GM23248 (cell line): Measurements from ENCODE around the gene CNTNAP4. TPM values are rescaled to one million over a fixed set of nuclear protein-coding genes. Genes with fewer than 3 reads are reported as not detected.

Experiments
- DNase-seq: peaks from one replicate; pipeline ENCODE4 v3.0.0-alpha.2; 2015
- H2AFZ ChIP-seq: fragments of 200-600 bp; sonication (generic); 2 replicates; pipeline ENCODE4 v1.6.1; 2016; ENCODE audit warnings: antibody characterized with exemption
- H3F3A ChIP-seq: fragments of 200-600 bp; sonication (generic); 2 replicates; pipeline ENCODE4 v1.6.1; 2016; ENCODE audit warnings: mild to moderate bottlenecking, antibody characterized with exemption, mixed run types; ENCODE audit not compliant: insufficient read depth
- H3K27ac ChIP-seq: fragments of 200-600 bp; sonication (generic); 2 replicates; pipeline ENCODE4 v1.5.1; 2016; ENCODE audit warnings: mild to moderate bottlenecking
- H3K27me3 ChIP-seq: fragments of 200-600 bp; sonication (generic); replicated peaks from 2 replicates; pipeline ENCODE4 v1.6.1; 2016; ENCODE audit warnings: mild to moderate bottlenecking; ENCODE audit not compliant: insufficient read depth
- H3K36me3 ChIP-seq: fragments of 200-600 bp; sonication (generic); 2 replicates; pipeline ENCODE4 v1.6.1; 2016; ENCODE audit warnings: low read depth, mild to moderate bottlenecking
- H3K4me1 ChIP-seq: fragments of 200-600 bp; sonication (generic); 2 replicates; pipeline ENCODE4 v1.6.1; 2016; ENCODE audit warnings: mild to moderate bottlenecking; ENCODE audit not compliant: insufficient read depth
- H3K4me2 ChIP-seq: fragments of 200-600 bp; sonication (generic); one replicate; pipeline ENCODE4 v1.6.1; 2016; ENCODE audit warnings: mild to moderate bottlenecking; ENCODE audit not compliant: unreplicated experiment
- H3K4me3 ChIP-seq: fragments of 200-600 bp; sonication (generic); 2 replicates; pipeline ENCODE4 v1.5.1; 2016; ENCODE audit warnings: mild to moderate bottlenecking
- H3K79me2 ChIP-seq: fragments of 200-600 bp; sonication (generic); 2 replicates; pipeline ENCODE4 v1.6.1; 2016; ENCODE audit warnings: mild to moderate bottlenecking; ENCODE audit not compliant: insufficient read depth
- H3K9ac ChIP-seq: fragments of 200-600 bp; sonication (generic); 2 replicates; pipeline ENCODE4 v1.6.1; 2016; ENCODE audit warnings: mild to moderate bottlenecking
- H3K9me2 ChIP-seq: fragments of 200-600 bp; sonication (generic); 2 replicates; pipeline ENCODE4 v1.6.1; 2016; ENCODE audit warnings: mixed run types, mild to moderate bottlenecking, moderate library complexity; ENCODE audit not compliant: insufficient read depth
- H3K9me3 ChIP-seq: fragments of 200-600 bp; sonication (generic); one replicate; pipeline ENCODE4 v1.6.1; 2017; ENCODE audit warnings: low read depth
- H4K20me1 ChIP-seq: fragments of 200-600 bp; sonication (generic); 2 replicates; pipeline ENCODE4 v1.6.0; 2016; ENCODE audit not compliant: insufficient read depth
- EZH2 ChIP-seq: fragments of 200-600 bp; sonication (generic); IDR thresholded peaks from 2 replicates; pipeline ENCODE4 v1.6.1; 2018; ENCODE audit warnings: antibody characterized with exemption, mild to moderate bottlenecking; ENCODE audit not compliant: insufficient read depth, poor library complexity, severe bottlenecking
- EZH2phosphoT487 ChIP-seq: fragments of 200-600 bp; sonication (generic); IDR thresholded peaks from 2 replicates; pipeline ENCODE4 v1.6.1; 2018; ENCODE audit warnings: antibody characterized with exemption, moderate library complexity, mild to moderate bottlenecking, low read depth; ENCODE audit not compliant: insufficient read depth
- WGBS, 2 experiments: methylation state at CpG; one replicate each; pipeline ENCODE4 v1.1.6; 2015 to 2017; ENCODE audit warnings: low lambda C conversion rate in 2 of 2, low coverage in 1 of 2; ENCODE audit errors: missing lambda C conversion rate in 2 of 2; 5-methylcytosine and 5-hydroxymethylcytosine counted together
- in situ Hi-C: fragments of 300-500 bp; cut with MboI; formaldehyde crosslinking; loops from 2 replicates; pipeline ENCODE4 v1.15.0; 2020
- polyA plus RNA-seq: library from polyadenylated mRNA; unstranded; fragments of >200 nt; fragmentation: Nextera tagmentation; extraction: Ambion mirVana; gene quantifications from 2 replicates; pipeline ENCODE4 v1.2.1, GENCODE V29; 2016
- small RNA-seq: library from RNA; depleted of rRNA; stranded (forward); fragments of <200 nt; gene quantifications from one replicate; pipeline ENCODE3, GENCODE V24; 2014; ENCODE audit warnings: low read depth, low replicate concordance
- total RNA-seq: library from RNA; depleted of rRNA; stranded (reverse); fragments of >200 nt; shearing (Covaris generic); gene quantifications from 2 replicates; pipeline ENCODE4 v1.2.3, GENCODE V29; 2014

Gene CNTNAP4
- total and polyA plus RNA-seq, 2 experiments from 2014 or later = not detected

DNA sequence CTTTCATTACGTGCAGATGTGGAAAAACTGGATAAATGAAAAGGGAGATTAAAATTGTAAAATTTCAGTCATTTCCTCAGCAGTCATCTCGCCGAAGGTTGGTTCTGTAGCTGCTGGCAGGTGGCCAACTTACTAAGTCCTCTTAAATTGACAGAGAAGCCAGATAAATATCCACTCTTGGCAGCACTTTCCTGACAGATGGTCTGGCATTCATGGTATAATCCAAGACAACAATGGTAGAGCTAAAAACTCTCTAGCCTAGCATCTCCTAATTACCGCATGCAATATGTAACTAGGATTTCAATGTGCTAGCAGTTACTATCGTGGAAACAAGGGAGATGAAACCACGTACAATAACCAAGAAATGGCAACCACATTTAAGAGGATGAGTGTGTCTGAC lies 306.3 kb downstream of the CNTNAP4 start:
- TF ChIP-seq EZH2 = no peak
- no peak for TF ChIP-seq EZH2phosphoT487
- WGBS, 2 experiments = 2 to 3% methylated on average over 6 of the region's 6 CpGs
- Histone ChIP-seq H3K9me2 (no peaks in the 10 kb centered on the region), H3K27me3 (no peaks in the 10 kb centered on the region), H3K36me3 (no peaks in the 10 kb centered on the region), H3K9me3 (no peaks in the 10 kb centered on the region), H2AFZ (no peak overlapping the region), H3K4me3 (no peak overlapping the region), H3K9ac (no peak overlapping the region), H3K27ac (no peak overlapping the region), H3K4me2 (no peak overlapping the region), H3K79me2 (no peaks in the 10 kb centered on the region), H4K20me1 (no peaks in the 10 kb centered on the region), H3K4me1 (no peaks in the 10 kb centered on the region), H3F3A (no peaks in the 10 kb centered on the region)
- DNase-seq = peak; percentile 4
- in situ Hi-C loops = no loop called here

DNA sequence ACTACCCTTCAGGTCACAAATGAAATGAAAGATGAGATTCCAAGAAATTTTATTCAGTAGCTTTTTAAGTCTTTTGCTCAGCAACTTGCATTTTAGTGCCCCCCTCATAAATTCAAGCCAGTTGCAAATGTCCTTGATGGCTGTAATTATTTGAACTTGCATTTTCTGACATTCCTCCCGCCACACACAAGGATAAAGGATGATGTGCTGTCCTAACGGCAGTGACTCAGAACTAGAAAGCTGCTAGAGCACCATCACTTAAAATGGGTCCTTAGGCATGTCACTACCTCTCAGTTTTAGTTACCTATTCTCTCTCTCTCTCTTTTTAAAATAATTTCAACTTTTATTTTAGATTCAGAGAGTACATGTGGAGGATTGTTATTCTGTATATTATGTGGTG lies 306.7 kb downstream of the CNTNAP4 start:
- no peaks in the 10 kb centered on the region for H3K9me2 ChIP-seq
- no peaks in the 10 kb centered on the region for H3K27me3 ChIP-seq
- WGBS, 2 experiments = 26 to 33% methylated on average over 2 of the region's 2 CpGs
- H3K9me3 ChIP-seq = no peaks in the 10 kb centered on the region
- H3K27ac ChIP-seq = no peak overlapping the region
- no peak overlapping the region for H3K9ac ChIP-seq
- no peak overlapping the region for H3K4me3 ChIP-seq
- DNase-seq = no peak
- H3F3A ChIP-seq = no peaks in the 10 kb centered on the region
- H3K79me2 ChIP-seq = no peaks in the 10 kb centered on the region
- no peaks in the 10 kb centered on the region for H4K20me1 ChIP-seq
- no peak for TF ChIP-seq EZH2phosphoT487
- no peak for TF ChIP-seq EZH2
- in situ Hi-C loops = no loop called here
- no peaks in the 10 kb centered on the region for H3K36me3 ChIP-seq
- no peak overlapping the region for H3K4me2 ChIP-seq
- no peak overlapping the region for H2AFZ ChIP-seq
- no peaks in the 10 kb centered on the region for H3K4me1 ChIP-seq

DNA sequence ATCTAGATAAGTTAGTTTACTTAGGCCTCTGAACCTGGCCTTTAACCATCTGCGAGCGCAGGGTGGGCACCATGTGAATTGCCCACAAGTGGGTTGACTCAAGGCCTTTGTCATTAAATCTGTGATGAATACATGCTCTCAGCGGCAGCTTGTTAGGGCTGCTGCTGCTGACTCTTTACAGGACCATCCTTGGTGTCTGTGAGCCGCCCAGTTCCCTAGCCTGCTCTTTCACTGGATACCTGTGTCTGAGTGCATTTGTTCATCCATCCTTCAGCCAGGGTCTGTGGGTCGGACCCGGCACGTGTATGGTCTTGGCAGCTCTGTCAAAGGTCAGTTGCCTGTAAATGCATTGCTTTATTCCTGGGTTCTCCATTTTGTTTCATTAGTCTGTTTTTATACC lies 321.3 kb downstream of the CNTNAP4 start:
- Histone ChIP-seq H3K9ac (no peak overlapping the region), H3K79me2 (no peaks in the 10 kb centered on the region), H4K20me1 (no peaks in the 10 kb centered on the region), H3K36me3 (no peaks in the 10 kb centered on the region), H3K9me2 (no peaks in the 10 kb centered on the region), H3K27me3 (no peaks in the 10 kb centered on the region), H3K9me3 (no peaks in the 10 kb centered on the region), H3K27ac (no peak overlapping the region), H3F3A (no peaks in the 10 kb centered on the region), H3K4me2 (no peak overlapping the region), H3K4me1 (no peaks in the 10 kb centered on the region), H2AFZ (no peak overlapping the region), H3K4me3 (no peak overlapping the region)
- 44 to 57% methylated on average over 7 of the region's 7 CpGs for WGBS, 2 experiments
- DNase-seq = no peak
- in situ Hi-C loops = no loop called here
- no peak for TF ChIP-seq EZH2phosphoT487
- TF ChIP-seq EZH2 = no peak

DNA sequence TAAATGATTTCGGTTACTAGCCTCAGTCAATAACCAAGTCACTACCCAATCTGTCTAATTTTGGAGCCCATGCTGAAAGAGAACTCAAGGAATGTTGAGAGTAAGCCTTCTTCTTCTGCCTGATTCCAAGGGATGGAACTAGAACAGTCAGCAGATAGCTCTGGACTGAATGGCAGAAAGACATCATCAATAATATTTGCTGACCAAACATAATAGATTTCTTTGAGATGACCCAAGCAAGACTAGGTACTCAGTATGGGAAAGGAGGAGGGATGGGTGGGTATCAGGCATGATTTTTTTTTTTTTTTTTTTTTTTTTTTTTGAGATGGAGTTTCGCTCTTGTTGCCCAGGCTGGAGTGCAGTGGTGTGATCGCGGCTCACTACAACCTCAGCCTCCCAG lies 330.1 kb downstream of the CNTNAP4 start:
- TF ChIP-seq EZH2 (no peak), EZH2phosphoT487 (no peak)
- Histone ChIP-seq H3K27me3 (no peaks in the 10 kb centered on the region), H3K9me3 (no peaks in the 10 kb centered on the region), H3K4me2 (no peak overlapping the region), H3K36me3 (no peaks in the 10 kb centered on the region), H3K4me3 (no peak overlapping the region), H3K27ac (no peak overlapping the region), H4K20me1 (no peaks in the 10 kb centered on the region), H3K79me2 (no peaks in the 10 kb centered on the region), H3K9me2 (no peaks in the 10 kb centered on the region), H2AFZ (no peak overlapping the region), H3F3A (no peaks in the 10 kb centered on the region), H3K9ac (no peak overlapping the region), H3K4me1 (no peaks in the 10 kb centered on the region)
- 52 to 60% methylated on average over 3 to 4 of the region's 4 CpGs for WGBS, 2 experiments
- in situ Hi-C loops = no loop called here
- DNase-seq = no peak

Small RNA genes within 50 kb of the gene (small RNA-seq; reads per million reads assigned to genes)
- gene RF00133 (not detected), gene RN7SKP233 (not detected)
